Endothelial cell (in vitro differentiated cells): ENCODE data around the gene LSG1. TPM values are rescaled to one million over a fixed set of nuclear protein-coding genes. Genes with fewer than 3 reads are reported as not detected.

ENCODE experiments used
- DNase-seq: peaks from one replicate; pipeline ENCODE4 v3.0.0; 2021; ENCODE audit warnings: low spot score
- H3K27ac Mint-ChIP-seq: one replicate; pipeline ENCODE4 v1.8.0; 2021; ENCODE audit warnings: mixed read lengths, inconsistent platforms; ENCODE audit not compliant: unreplicated experiment
- H3K27me3 Mint-ChIP-seq: one replicate; pipeline ENCODE4 v1.8.0; 2021; ENCODE audit warnings: mild to moderate bottlenecking, moderate library complexity, mixed read lengths, inconsistent platforms; ENCODE audit not compliant: unreplicated experiment
- H3K36me3 Mint-ChIP-seq: one replicate; pipeline ENCODE4 v1.8.0; 2021; ENCODE audit warnings: mild to moderate bottlenecking, low read depth, mixed read lengths, inconsistent platforms; ENCODE audit not compliant: unreplicated experiment
- H3K4me1 Mint-ChIP-seq: one replicate; pipeline ENCODE4 v1.8.0; 2021; ENCODE audit warnings: mild to moderate bottlenecking, mixed read lengths, inconsistent platforms; ENCODE audit not compliant: unreplicated experiment
- H3K4me3 Mint-ChIP-seq: one replicate; pipeline ENCODE4 v1.8.0; 2021; ENCODE audit warnings: mild to moderate bottlenecking, mixed read lengths, inconsistent platforms; ENCODE audit not compliant: unreplicated experiment
- H3K9me3 Mint-ChIP-seq: one replicate; pipeline ENCODE4 v1.8.0; 2021; ENCODE audit warnings: mixed read lengths, inconsistent platforms; ENCODE audit not compliant: unreplicated experiment
- total RNA-seq: library from RNA; stranded (reverse); fragmentation: NEBNext Ultra II Directional; extraction: Animal tissue kit (Norgen Biotek cat#: 25700); gene quantifications from one replicate; pipeline ENCODE4 v1.2.1, GENCODE V29; 2021; ENCODE audit not compliant: unreplicated experiment
- TF ChIP-seq, protein P1 (sequence below): fragments of 200-600 bp; sonication (generic); IDR thresholded peaks from one replicate; pipeline ENCODE4 v1.5.0; 2021; ENCODE audit warnings: antibody characterized with exemption; ENCODE audit not compliant: unreplicated experiment

Gene LSG1
- total RNA-seq, 1 donor from 2014 or later: 35.8 TPM

DNA sequence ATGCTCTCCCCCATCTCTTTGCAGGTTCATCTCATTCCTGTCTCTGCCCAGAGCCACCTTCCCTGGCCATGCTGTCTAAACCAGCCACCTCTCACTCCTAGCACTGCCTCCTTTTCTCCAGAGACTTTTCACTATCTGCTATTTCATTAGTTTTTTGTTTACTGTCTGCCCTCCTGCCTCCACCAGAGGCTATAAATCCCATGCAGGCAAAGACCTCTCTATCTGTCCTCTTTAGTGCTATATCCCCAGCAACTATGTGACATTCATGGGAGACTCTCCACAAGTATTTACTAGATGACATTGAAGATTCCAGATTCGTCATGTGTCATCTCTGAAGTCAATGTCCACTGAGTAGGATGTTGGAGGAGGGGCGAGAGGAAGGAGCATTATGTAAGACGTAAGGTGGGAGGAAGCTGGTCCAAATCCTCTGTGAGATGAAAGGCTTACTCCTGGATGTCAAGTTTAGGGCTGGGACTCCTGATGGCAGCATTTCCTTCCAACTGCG, 10.2 kb upstream of the LSG1 start:
- no peaks in the 10 kb centered on the region for H3K9me3 Mint-ChIP-seq
- no peak for DNase-seq
- H3K27me3 Mint-ChIP-seq: peaks cover 5% of the 10 kb centered on the region
- H3K4me1 Mint-ChIP-seq: peaks cover 20% of the 10 kb centered on the region
- TF ChIP-seq, protein P1, sequence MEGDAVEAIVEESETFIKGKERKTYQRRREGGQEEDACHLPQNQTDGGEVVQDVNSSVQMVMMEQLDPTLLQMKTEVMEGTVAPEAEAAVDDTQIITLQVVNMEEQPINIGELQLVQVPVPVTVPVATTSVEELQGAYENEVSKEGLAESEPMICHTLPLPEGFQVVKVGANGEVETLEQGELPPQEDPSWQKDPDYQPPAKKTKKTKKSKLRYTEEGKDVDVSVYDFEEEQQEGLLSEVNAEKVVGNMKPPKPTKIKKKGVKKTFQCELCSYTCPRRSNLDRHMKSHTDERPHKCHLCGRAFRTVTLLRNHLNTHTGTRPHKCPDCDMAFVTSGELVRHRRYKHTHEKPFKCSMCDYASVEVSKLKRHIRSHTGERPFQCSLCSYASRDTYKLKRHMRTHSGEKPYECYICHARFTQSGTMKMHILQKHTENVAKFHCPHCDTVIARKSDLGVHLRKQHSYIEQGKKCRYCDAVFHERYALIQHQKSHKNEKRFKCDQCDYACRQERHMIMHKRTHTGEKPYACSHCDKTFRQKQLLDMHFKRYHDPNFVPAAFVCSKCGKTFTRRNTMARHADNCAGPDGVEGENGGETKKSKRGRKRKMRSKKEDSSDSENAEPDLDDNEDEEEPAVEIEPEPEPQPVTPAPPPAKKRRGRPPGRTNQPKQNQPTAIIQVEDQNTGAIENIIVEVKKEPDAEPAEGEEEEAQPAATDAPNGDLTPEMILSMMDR: no peak
- no peaks in the 10 kb centered on the region for H3K36me3 Mint-ChIP-seq
- H3K4me3 Mint-ChIP-seq: no peak overlapping the region
- H3K27ac Mint-ChIP-seq: peak overlapping the region; percentile 1

GRCh38 chr3:194680888-194681615, 9.1 kb upstream of the LSG1 start:
- TF ChIP-seq, protein P1: no peak
- Mint-ChIP-seq H3K27ac (no peak overlapping the region), H3K4me3 (no peak overlapping the region), H3K4me1 (peaks cover 18% of the 10 kb centered on the region), H3K9me3 (no peaks in the 10 kb centered on the region), H3K36me3 (no peaks in the 10 kb centered on the region), H3K27me3 (peaks cover 5% of the 10 kb centered on the region)
- DNase-seq: no peak

DNA sequence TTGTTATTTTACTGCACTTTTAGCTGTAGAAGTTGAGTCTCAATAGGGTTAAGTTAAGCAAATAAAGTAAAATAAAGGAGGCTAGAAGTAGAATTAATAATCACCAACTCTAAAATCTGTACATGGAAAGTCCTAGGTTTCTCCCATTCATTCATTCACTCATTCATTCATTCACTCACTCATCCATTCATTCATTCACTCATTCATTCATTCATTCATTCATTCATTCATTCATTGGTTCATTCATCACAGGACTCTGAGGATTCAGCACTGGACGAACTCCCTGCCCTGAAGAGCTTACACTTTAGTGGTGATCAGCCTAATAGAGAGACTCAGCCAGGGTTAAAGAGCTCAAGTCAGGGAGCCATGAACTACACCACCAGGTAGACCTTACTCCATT, 4.5 kb upstream of the LSG1 start:
- no peak for DNase-seq
- Mint-ChIP-seq H3K9me3 (no peaks in the 10 kb centered on the region), H3K4me3 (no peak overlapping the region), H3K36me3 (no peaks in the 10 kb centered on the region), H3K4me1 (peaks cover 10% of the 10 kb centered on the region), H3K27me3 (peaks cover 5% of the 10 kb centered on the region), H3K27ac (no peak overlapping the region)
- TF ChIP-seq, protein P1: no peak

DNA sequence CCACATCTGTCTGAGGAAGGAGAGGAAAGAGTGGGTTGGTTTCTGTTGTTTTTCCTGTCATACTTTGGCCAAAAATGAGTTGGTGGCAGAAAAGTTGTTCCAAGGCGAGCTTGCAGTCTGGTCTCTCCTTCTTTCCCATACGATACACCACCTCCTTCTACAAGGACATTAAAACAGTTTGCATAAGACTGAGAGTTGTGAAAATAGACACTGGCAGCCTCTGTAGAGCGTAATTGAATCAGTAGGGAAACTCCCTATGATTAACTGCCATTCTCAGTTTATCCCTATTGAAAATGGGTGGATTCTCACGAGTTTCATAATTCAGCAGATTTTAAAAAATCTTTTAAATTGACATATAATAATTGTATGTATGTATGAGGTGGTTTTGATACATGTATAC, 3.7 kb upstream of the LSG1 start:
- Mint-ChIP-seq H3K9me3 (no peaks in the 10 kb centered on the region), H3K27ac (no peak overlapping the region), H3K4me3 (no peak overlapping the region), H3K36me3 (no peaks in the 10 kb centered on the region), H3K4me1 (peaks cover 15% of the 10 kb centered on the region), H3K27me3 (peaks cover 2% of the 10 kb centered on the region)
- TF ChIP-seq, protein P1: no peak
- no peak for DNase-seq

DNA sequence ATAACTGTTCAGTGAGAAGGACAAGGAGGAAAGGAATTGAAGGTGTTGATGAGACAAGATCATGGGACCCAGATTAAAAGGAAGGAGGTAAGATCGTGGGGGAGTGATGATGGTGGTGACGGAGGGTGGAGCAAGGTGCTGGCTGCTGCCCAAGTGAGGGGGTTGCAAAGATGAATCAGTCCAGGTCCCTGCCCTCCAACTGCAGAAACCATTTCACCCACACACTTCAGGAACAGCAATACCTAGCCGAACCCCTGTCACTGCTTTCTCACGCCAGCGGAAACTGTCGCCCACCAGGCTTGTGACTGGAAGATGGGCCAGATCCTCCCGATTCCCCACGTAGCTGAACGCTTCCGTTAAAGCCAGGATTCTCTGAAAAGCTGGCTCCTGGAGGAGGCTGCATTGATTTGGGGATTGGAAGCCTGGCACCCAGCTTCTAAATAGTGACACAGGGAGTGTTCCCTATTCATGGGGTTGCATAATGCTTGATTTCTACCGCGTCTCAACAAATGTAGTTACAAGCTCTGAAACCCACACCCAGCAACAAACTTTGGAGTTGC, 3.2 kb upstream of the LSG1 start:
- H3K9me3 Mint-ChIP-seq: no peaks in the 10 kb centered on the region
- TF ChIP-seq, protein P1: no peak
- H3K36me3 Mint-ChIP-seq: no peaks in the 10 kb centered on the region
- H3K4me1 Mint-ChIP-seq: peaks cover 17% of the 10 kb centered on the region
- no peak overlapping the region for H3K27ac Mint-ChIP-seq
- DNase-seq: no peak
- H3K4me3 Mint-ChIP-seq: no peak overlapping the region
- peaks cover 2% of the 10 kb centered on the region for H3K27me3 Mint-ChIP-seq
